Endothelial cell (in vitro differentiated cells): ENCODE measurements around the gene ARHGAP44. TPM values are rescaled to one million over a fixed set of nuclear protein-coding genes. Genes with fewer than 3 reads are reported as not detected.

Experiments used
- DNase-seq: peaks from one replicate; pipeline ENCODE4 v3.0.0; 2021; ENCODE audit warnings: low spot score
- H3K27ac Mint-ChIP-seq: one replicate; pipeline ENCODE4 v1.8.0; 2021; ENCODE audit warnings: mixed read lengths, inconsistent platforms; ENCODE audit not compliant: unreplicated experiment
- H3K27me3 Mint-ChIP-seq: one replicate; pipeline ENCODE4 v1.8.0; 2021; ENCODE audit warnings: mild to moderate bottlenecking, moderate library complexity, mixed read lengths, inconsistent platforms; ENCODE audit not compliant: unreplicated experiment
- H3K36me3 Mint-ChIP-seq: one replicate; pipeline ENCODE4 v1.8.0; 2021; ENCODE audit warnings: mild to moderate bottlenecking, low read depth, mixed read lengths, inconsistent platforms; ENCODE audit not compliant: unreplicated experiment
- H3K4me1 Mint-ChIP-seq: one replicate; pipeline ENCODE4 v1.8.0; 2021; ENCODE audit warnings: mild to moderate bottlenecking, mixed read lengths, inconsistent platforms; ENCODE audit not compliant: unreplicated experiment
- H3K4me3 Mint-ChIP-seq: one replicate; pipeline ENCODE4 v1.8.0; 2021; ENCODE audit warnings: mild to moderate bottlenecking, mixed read lengths, inconsistent platforms; ENCODE audit not compliant: unreplicated experiment
- H3K9me3 Mint-ChIP-seq: one replicate; pipeline ENCODE4 v1.8.0; 2021; ENCODE audit warnings: mixed read lengths, inconsistent platforms; ENCODE audit not compliant: unreplicated experiment
- total RNA-seq: library from RNA; stranded (reverse); fragmentation: NEBNext Ultra II Directional; extraction: Animal tissue kit (Norgen Biotek cat#: 25700); gene quantifications from one replicate; pipeline ENCODE4 v1.2.1, GENCODE V29; 2021; ENCODE audit not compliant: unreplicated experiment
- TF ChIP-seq, protein P1 (sequence below): fragments of 200-600 bp; sonication (generic); IDR thresholded peaks from one replicate; pipeline ENCODE4 v1.5.0; 2021; ENCODE audit warnings: antibody characterized with exemption; ENCODE audit not compliant: unreplicated experiment

Gene ARHGAP44
- total RNA-seq, 1 donor from 2014 or later: 11.5 TPM

DNA sequence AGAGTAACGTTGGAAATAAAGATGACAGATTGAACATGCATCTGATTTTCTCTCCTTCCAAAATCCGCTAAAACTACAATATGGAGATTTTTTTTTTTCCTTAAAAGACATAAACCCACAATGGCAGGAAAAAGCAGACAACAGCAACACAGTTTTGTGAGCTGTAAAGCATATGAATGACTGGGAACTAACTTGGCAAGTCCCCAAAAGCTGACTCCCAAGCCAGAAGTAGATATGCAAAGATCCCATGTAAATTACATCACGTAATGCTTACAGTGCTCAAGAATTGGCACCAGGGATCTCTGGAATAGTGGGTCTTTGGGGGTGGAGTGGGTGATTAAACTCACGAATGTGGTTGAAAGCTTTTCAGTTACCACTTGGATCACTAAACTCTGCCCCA is 121.9 kb downstream of the ARHGAP44 start:
- H3K9me3 Mint-ChIP-seq: no peaks in the 10 kb centered on the region
- no peak overlapping the region for H3K4me3 Mint-ChIP-seq
- no peak overlapping the region for H3K27ac Mint-ChIP-seq
- H3K4me1 Mint-ChIP-seq: peaks cover 13% of the 10 kb centered on the region
- no peaks in the 10 kb centered on the region for H3K27me3 Mint-ChIP-seq
- TF ChIP-seq, protein P1, sequence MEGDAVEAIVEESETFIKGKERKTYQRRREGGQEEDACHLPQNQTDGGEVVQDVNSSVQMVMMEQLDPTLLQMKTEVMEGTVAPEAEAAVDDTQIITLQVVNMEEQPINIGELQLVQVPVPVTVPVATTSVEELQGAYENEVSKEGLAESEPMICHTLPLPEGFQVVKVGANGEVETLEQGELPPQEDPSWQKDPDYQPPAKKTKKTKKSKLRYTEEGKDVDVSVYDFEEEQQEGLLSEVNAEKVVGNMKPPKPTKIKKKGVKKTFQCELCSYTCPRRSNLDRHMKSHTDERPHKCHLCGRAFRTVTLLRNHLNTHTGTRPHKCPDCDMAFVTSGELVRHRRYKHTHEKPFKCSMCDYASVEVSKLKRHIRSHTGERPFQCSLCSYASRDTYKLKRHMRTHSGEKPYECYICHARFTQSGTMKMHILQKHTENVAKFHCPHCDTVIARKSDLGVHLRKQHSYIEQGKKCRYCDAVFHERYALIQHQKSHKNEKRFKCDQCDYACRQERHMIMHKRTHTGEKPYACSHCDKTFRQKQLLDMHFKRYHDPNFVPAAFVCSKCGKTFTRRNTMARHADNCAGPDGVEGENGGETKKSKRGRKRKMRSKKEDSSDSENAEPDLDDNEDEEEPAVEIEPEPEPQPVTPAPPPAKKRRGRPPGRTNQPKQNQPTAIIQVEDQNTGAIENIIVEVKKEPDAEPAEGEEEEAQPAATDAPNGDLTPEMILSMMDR: no peak
- H3K36me3 Mint-ChIP-seq: peaks cover 9% of the 10 kb centered on the region
- DNase-seq: no peak

DNA sequence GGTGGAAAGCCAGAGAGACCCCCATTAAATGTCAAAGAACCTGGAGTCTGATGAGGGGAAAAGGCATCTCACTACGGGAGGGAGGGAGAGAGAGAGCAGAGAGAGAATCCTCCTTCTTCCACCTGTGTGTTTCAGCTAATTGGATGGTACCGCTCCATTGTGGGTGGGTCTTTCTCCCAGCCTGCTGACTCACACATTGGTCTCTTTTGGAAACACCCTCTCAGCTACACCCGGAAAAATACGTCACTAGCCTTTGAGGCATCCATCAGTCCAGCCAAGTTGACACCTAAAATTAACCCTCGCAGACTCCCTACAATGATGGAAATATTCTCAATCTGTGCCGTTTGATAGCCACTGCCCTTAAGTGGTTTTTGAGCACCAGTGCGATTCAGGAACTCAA is 128.1 kb downstream of the ARHGAP44 start:
- H3K27me3 Mint-ChIP-seq: peaks cover 2% of the 10 kb centered on the region
- H3K36me3 Mint-ChIP-seq: peaks cover 5% of the 10 kb centered on the region
- H3K4me1 Mint-ChIP-seq: peaks cover 3% of the 10 kb centered on the region
- no peak for DNase-seq
- no peak overlapping the region for H3K4me3 Mint-ChIP-seq
- H3K27ac Mint-ChIP-seq: no peak overlapping the region
- H3K9me3 Mint-ChIP-seq: no peaks in the 10 kb centered on the region
- TF ChIP-seq, protein P1: no peak

DNA sequence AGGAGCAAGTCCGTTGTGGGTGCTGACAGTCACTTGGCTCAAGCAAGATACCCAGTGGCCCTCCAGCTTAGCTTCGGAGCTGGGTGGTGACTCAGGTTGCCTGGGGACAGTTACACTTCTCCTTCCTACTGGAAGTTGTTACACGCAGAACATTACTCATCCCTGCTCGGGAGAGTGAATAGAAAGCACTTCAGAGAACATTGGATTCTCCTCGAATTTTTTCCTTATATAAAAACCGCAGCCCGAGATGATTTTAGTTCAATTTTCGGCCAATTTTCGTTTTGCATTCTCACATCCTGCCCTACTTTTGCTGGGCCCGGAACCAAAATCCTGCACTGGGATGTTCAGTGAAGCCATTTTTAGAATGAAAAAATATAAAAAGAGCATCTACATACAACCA is 128.8 kb downstream of the ARHGAP44 start:
- DNase-seq: no peak
- Mint-ChIP-seq H3K9me3 (no peaks in the 10 kb centered on the region), H3K27ac (no peak overlapping the region), H3K4me3 (no peak overlapping the region), H3K27me3 (peaks cover 2% of the 10 kb centered on the region), H3K4me1 (no peaks in the 10 kb centered on the region), H3K36me3 (peaks cover 5% of the 10 kb centered on the region)
- TF ChIP-seq, protein P1: no peak

DNA sequence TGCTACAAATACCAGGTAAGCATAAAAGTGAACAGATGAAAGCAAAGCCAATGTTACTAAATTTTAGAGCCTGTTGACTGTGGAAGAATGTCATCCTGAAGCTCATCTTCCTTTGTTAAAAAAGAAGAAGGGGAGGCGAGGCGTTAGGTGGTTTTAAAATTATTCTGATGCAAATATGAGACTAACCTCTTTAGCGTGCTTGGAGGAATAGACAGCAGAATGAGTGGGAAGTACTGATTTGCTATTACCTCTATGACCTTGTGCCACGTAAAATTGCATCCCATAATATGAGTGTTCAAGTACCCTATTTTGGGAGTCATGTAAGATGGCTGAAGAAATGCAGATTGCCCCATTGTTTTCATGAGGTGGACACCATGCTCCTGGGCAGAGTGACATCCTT is 132.8 kb downstream of the ARHGAP44 start:
- Mint-ChIP-seq H3K36me3 (peaks cover 8% of the 10 kb centered on the region), H3K9me3 (no peaks in the 10 kb centered on the region), H3K27ac (no peak overlapping the region), H3K4me3 (no peak overlapping the region), H3K27me3 (peaks cover 2% of the 10 kb centered on the region), H3K4me1 (peaks cover 5% of the 10 kb centered on the region)
- no peak for DNase-seq
- TF ChIP-seq, protein P1: no peak

GRCh38 chr17:12924614-12925013 is 135.3 kb downstream of the ARHGAP44 start:
- DNase-seq: no peak
- Mint-ChIP-seq H3K27ac (no peak overlapping the region), H3K36me3 (peaks cover 6% of the 10 kb centered on the region), H3K4me3 (no peak overlapping the region), H3K27me3 (peaks cover 2% of the 10 kb centered on the region), H3K9me3 (no peaks in the 10 kb centered on the region), H3K4me1 (peaks cover 14% of the 10 kb centered on the region)
- TF ChIP-seq, protein P1: no peak
